ENCODE results near the gene PRELID2.
"Not testable (repeated sequence)": the region's sequence is repeated elsewhere in the genome, so short reads cannot be mapped to it uniquely, and the experiment has no call there.

PRELID2 gene

GRCh38 chr5:145834917-145835847 is at the start of gene PRELID2:
TSS of gene PRELID2 (minus strand) at chr5:145835342. CDS start at chr5:145835251, 91 bp downstream.
- DNase-seq = peak; percentile 70 to 74

DNA sequence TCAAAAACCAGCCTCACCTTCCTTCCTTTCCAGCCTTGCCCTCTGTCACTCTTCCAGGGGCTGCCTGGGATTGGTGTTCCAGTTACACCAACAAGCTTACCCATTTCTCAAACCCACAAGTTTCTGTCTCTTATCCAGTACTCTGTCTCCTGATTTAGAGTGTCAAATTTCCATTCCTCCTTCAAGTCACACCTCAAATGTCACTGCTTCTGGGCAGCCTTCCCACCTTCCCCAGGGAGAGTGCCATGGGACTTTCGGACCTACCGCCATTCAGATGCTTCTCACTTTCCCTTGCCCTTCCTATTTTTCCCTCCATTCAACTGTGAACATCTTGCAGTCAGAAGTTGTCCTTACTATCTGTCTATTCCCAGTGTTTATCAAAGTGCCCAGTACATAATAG is 39.6 kb upstream of the PRELID2 start:
- DNase-seq = no peak

- DNase-seq = no peak
Measured at GRCh38 chr5:145872914-145873313, 37.8 kb upstream of the PRELID2 start, which contains the start of gene GRXCR2. TSS of gene GRXCR2 (minus strand) at chr5:145873014. CDS start at chr5:145872968, 46 bp downstream.

GRCh38 chr5:145872486-145872885 is 37.3 kb upstream of the PRELID2 start:
- no peak for DNase-seq

- no peak for DNase-seq
Measured at GRCh38 chr5:145869753-145870152, 34.6 kb upstream of the PRELID2 start.

DNA sequence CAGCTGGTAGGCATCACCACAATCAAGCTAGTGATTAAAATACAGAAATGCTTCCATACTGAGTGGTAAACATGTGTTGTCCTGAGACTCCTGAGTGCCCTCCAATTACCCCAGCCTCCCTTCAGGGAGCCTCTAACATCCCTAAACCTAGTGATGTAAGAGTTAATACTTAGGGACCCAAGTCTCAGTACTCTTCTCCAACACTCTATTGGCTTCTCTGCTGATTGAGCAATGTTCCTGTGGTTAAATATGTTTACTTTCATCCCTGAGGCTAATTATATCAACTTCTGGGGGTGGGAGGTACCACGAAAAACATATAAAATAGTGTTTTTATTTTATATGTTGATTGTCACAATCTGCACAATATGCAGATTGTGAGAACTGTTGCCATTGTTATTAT is 32.7 kb upstream of the PRELID2 start:
- no peak for DNase-seq

- DNase-seq = not testable (repeated sequence)
Measured at GRCh38 chr5:145864432-145864831, 29.3 kb upstream of the PRELID2 start.

- no peak for DNase-seq
Measured at GRCh38 chr5:145863003-145863402, 27.9 kb upstream of the PRELID2 start.

GRCh38 chr5:145859897-145860296 is 24.8 kb upstream of the PRELID2 start:
- DNase-seq = no peak

GRCh38 chr5:145859453-145859852 is 24.3 kb upstream of the PRELID2 start:
- DNase-seq = no peak

DNA sequence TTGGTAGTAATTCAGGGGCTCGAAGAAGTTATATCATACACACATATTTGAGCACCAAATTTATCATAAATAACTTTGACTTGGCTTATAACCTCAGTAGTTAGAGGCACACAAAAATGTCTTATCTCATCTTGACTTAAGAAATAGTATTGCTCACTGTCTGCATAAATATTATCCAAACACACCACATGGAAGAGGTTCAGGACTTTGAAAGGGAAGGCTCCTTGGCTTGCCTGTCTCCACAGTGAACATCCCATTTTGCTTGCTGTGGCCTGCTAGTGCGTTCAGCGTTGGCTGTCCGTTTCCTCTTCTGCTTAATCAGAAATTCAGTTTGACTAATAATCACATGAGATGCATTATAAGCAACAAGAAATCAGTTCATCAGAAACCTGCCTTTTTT is 23.8 kb upstream of the PRELID2 start:
- no peak for DNase-seq

DNA sequence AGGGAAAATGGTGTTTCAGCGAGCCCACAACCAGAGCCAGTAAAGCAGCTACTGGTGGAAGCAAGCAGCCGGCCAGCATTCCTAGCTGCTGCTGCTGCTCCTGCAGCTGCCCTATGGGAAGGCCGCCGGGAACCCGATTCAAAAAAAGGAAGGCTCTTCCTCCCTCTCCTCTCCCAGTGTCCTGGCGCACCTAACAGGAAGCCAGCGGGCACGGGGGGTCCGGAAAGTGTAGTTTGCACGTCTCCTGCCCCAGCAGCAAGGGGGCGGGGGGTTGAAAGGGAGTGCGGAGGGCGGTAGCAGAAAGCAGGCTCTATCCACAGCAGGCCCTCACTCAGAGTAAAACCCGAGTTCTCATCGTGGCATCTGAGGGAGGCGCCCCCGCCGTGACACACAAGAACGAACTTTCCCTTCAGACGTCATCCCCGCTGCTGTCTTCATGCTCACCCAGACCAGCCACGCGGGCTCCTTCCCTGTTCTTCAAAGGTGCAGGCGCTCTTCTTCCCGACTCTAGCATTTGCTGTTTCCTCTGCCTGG is 21.2 kb upstream of the PRELID2 start:
- no peak for DNase-seq

- DNase-seq = no peak
Measured at GRCh38 chr5:145855763-145856267, 20.7 kb upstream of the PRELID2 start.

- DNase-seq = no peak
Measured at GRCh38 chr5:145854651-145855258, 19.6 kb upstream of the PRELID2 start.

GRCh38 chr5:145853781-145854376 is 18.7 kb upstream of the PRELID2 start:
- no peak for DNase-seq

GRCh38 chr5:145852990-145853389 is 17.8 kb upstream of the PRELID2 start:
- no peak for DNase-seq

GRCh38 chr5:145848854-145849253 is 13.7 kb upstream of the PRELID2 start:
- DNase-seq = no peak

GRCh38 chr5:145847499-145848497 is 12.7 kb upstream of the PRELID2 start:
- DNase-seq = no peak

GRCh38 chr5:145846081-145846480 is 10.9 kb upstream of the PRELID2 start:
- DNase-seq = no peak

DNA sequence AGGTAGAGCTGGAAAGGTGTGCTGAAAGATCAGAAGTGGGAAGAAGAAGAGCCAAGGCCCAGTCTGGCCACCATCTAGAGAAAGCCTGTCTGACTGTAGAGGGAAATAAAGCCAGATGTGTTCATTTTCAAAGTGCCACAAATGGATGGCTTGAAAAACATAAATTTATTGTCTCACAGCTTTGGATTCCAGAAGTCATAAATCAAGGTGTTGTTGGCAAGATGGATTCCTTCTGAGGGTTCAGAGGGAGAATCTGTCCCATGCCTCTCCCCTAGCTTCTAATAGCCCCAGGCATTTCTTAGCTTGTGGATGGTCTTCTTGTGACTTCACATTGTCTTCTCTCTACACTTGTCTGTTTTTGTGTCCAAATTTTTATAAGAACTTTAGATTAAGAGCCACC is 6.2 kb upstream of the PRELID2 start:
- no peak for DNase-seq

- no peak for DNase-seq
Measured at GRCh38 chr5:145840458-145841132, 5.5 kb upstream of the PRELID2 start.
